Measurements from ENCODE around the gene TLE3.

Gene TLE3

GRCh38 chr15:70083946-70084345 lies 13.8 kb downstream of the TLE3 start:
- DNase-seq (no peak), ATAC-seq (peak; percentile 90)

- no peak for ATAC-seq
- DNase-seq = no peak
Observed at GRCh38 chr15:70083418-70083817, 14.3 kb downstream of the TLE3 start.

DNA sequence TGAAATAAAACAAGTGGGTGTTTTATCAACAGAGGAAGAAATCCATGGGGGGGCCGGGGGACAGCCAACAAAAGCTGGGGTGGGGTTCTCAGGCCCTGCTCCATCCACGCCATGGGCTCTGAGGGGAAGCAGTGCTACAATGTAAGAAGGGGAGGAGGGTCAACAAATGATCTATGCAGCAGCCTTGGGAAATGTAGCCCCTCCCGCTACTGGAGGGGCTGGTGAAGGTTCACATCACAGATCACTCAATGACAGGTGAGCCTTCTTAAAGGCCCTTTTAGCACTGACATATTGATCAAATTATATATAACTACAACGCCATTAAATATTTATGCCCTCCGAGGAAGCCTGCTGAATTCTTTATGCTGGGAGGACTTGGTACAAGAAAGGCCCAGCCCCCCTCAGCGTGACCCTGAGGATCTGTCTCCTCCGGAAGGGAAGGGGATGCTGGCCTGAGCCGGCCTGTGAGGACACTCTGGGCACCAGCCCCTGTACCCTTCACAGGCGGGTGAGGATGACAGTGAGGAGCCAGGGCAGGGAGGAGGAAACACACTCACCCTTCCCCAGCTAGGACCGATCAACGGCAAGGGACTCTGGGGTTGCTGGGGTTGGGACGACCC lies 15.3 kb downstream of the TLE3 start:
- ATAC-seq (no peak), DNase-seq (no peak)

DNA sequence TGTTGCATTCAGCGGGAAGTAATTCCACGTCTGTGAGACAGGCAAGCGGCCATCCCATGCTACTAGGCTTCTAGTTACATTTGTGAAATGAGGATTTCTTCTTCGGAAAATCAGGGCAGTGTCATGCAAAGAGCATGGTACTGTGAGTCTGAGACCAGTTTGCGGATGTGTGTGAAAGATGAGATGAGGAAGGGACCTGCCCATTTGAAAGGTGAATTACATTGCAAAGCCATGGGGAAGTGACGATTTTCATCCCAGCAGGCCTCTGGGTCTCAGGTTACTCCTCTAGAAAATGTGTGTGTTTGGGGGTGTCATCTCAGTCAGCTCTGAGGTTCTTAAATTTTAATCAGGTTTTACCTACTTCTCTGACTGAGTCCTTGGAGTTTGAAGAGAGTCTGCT lies 16.1 kb downstream of the TLE3 start:
- DNase-seq (no peak), ATAC-seq (no peak)

GRCh38 chr15:70080347-70080746 lies 17.4 kb downstream of the TLE3 start:
- DNase-seq (no peak), ATAC-seq (no peak)

- DNase-seq (no peak), ATAC-seq (no peak)
Observed at GRCh38 chr15:70079888-70080287, 17.8 kb downstream of the TLE3 start.

GRCh38 chr15:70078578-70079417 lies 18.9 kb downstream of the TLE3 start:
- DNase-seq (no peak), ATAC-seq (no peak)

GRCh38 chr15:70077188-70078147 lies 20.2 kb downstream of the TLE3 start:
- no peak for ATAC-seq

GRCh38 chr15:70074380-70074779 lies 23.3 kb downstream of the TLE3 start:
- ATAC-seq (no peak), DNase-seq (no peak)

More at GRCh38 chr15:70077188-70078147, 20.2 kb downstream of the TLE3 start:
- DNase-seq = no peak

- no peak for DNase-seq
- ATAC-seq = no peak
Observed at GRCh38 chr15:70072479-70072878, 25.2 kb downstream of the TLE3 start.

DNA sequence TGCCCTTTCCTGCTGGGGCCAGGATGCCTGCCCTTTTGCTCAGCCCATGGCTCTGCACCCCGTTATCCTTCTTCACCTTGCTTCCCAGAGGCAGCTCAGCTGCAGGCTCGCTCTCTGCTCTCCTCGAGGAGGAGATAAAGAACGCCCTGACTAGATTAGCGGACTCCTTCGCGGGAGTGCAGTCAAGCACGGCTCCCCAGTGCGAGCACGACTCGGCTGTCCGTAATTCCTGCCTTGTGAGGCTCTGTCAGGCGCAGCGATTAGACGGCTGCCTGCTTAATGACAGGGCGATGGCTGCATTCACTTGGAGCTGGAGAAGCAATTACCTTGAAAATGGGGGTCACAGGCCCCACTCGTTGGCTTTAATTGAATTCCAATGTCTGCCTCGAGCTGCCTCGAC lies 25.9 kb downstream of the TLE3 start:
- DNase-seq = no peak
- ATAC-seq = no peak

GRCh38 chr15:70069716-70070115 lies 28.0 kb downstream of the TLE3 start:
- ATAC-seq = no peak
- no peak for DNase-seq

DNA sequence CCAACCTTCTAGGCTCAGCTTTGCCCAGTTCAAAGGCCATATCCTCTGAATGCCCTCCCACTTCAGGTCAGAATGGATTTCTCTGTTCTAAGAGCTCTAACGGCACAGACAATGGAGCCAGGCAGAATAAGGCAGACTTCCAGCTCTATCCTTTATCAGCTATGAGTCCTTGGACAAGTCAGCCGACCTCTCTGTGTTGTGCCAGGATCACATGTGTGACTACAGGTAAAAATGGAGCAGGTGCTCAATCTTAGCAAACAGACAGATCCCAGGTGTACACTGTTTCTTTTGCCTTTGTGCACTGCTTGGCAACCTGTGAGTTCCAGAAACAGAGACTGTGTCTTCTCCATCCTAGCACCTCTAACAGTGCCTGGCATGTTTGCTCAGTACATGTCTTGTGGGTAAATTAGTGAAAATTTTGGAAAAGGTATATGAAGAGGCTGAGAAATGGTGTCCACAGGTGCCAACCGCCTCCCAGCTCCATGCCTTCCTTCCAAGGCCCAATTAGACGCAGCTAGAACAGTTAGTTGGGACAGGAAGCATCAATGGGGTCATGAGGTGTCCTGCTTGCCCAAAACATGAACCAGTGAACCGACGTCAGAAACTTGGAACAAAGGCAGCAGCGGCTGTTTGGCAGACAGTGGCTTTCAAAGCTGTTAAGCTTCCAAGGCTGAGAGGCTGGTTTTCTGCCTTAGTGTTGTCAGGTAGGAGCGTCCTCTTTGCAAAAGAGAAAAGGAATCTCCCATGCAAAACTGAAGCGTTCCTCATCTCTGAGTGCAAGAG lies 28.7 kb downstream of the TLE3 start:
- ATAC-seq (no peak), DNase-seq (no peak)

DNA sequence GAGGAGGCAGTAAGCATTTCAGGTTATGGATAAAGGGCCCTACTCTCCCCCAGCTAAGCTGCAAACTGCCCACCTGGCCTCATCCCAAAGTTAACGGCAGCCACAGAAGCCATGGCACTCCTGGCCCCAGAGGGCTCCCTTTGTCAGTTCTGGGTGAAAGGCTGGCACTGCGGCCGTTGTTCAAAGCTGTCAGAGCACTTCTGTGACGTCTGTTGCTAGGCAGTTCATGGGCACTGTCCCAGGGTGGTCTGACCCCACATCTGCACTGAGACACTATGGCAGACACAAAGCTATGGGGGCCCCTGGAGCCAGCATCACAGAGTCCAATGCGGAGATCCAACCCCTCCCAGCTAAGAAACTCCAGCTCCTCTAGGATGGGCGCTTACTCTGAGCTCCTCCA lies 30.0 kb downstream of the TLE3 start:
- ATAC-seq = no peak

DNA sequence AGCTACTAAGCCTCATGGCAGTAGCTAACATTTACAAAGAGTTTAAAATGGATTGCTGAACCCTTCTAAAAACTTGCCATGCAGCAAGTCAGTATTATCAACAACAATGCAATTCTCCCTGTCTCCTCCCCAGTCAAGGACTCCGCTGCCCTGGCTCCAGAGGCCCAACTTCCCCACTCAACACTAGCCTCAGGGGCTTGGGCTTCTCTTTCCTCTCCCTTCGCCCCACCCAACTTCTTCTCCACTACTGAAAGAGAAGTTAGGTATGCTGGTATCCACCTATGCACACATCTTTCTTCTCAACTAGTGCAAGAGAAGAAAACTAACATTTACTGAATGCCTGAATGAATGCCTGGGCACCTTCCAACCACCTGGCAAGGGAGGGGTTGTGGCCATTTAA lies 30.7 kb downstream of the TLE3 start:
- ATAC-seq (no peak), DNase-seq (no peak)

More for the DNA sequence above, 30.0 kb downstream of the TLE3 start:
- no peak for DNase-seq

DNA sequence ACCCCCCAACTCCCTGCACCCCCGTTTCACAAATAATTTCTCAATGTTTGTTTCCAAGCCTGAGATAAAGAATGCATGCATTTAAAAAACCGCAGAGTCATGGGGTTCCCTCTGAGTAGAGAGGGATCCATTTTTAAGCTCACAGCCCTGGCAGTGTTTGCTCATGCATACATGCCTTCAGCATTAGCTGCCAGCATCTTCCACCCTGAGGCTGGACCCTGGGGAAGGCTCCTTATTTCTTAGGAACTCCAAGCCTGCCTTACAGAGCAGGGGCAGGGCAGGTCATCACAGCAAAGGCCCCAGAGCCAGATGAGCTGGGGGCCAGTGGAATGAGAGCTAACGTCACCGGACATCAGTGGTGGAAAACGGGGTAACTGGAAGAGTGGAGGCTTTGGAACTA lies 31.3 kb downstream of the TLE3 start:
- no peak for ATAC-seq
- DNase-seq = no peak

- DNase-seq = no peak
- ATAC-seq = no peak
Observed at GRCh38 chr15:70066004-70066403, 31.7 kb downstream of the TLE3 start.

DNA sequence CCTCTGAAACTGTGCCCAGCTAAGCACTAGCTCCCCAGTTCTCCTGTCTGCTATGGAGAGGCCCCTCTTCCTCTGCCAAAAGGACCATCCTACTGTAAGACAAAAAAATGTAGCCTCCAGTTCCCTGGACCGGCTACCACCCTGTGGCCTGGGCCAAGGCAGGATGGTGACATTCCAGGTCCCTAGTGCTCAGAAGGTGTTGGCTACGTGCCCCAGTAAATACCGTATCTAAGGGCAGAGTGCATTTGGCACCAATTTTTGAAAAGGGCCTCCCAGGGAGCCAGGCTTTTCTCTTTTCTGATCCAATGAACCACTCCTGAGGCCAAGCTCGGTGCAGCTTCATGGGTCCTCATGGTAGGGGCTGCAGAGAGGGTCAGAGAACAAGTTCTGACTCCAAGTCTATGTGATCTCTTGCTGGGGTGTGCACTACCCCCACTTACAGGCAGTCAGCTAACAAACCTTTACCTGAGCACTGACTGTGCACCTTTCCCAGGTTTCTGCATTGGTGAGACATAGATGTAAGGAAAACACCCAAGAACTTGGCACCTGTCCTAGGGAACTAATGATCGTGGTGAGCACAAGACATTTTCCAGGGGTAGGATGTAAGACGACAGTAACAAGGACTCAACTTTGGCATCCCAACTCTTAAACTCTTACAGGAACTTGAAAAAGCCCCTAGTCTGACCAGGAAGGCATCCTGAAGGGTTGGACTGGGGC lies 32.6 kb downstream of the TLE3 start:
- no peak for ATAC-seq
- no peak for DNase-seq

DNA sequence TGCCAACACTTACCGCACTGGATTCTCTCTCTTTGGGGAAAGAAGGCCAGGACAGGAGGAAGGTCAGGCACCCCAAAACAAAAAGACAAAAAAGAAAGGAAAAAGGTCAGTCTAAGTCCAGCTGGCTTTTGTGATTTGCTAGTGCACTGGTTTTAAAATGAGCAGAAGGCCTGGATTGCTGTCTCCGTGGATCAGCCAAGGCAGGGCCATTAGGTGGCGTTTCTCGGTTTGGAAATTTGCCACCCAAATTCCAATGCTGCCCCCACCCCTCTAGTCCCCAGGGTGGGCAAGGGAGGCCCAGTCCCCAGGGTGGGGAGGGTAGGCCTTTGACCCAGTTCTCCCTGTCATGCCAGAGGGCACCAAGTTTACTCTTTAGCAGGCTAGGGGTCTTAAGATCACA lies 33.3 kb downstream of the TLE3 start:
- ATAC-seq = no peak
- DNase-seq = no peak

GRCh38 chr15:70063980-70064379 lies 33.7 kb downstream of the TLE3 start:
- no peak for DNase-seq
- ATAC-seq = no peak

DNA sequence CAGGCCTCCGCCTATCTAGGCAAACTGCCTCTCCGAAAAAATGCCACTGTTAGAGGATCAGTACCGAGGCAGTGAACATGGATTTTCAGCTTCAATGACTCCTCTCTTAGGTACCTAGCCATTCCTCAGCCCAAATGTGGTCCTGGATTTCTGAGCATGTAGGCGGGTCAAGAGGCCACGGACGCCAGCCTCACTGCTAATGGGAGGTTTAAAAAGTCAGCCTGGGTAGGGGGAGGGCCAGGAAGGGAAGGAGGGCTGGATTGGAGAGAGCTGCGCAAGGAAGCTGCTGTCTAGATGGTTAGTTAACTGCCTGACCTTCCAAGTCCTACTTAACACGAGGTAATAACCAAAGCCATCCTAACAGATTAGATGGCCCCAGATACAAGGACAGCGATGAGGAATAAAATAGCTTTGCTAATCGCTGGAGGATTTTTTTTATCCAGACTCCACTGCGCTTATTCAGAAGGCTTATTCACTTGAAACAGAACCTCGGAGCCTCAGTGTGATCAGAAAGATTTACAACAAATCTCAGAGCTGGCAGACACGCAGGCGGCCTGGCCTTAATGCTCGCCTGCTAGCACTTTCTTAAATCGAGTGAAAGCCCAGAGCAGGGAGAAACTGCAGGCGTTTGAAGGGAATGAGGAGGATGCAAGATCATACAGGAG lies 34.3 kb downstream of the TLE3 start:
- ATAC-seq (no peak), DNase-seq (no peak)

All from stimulated activated naive CD8-positive, alpha-beta T cell treated with anti-CD3 and anti-CD28 coated beads, Interleukin-15, Interleukin-2, amounts not matched to agents 100 U/mL and 50 U/mL, for 24 hours (primary cell).